Stimulated activated naive B cell treated with anti-CD40 and anti-IgM and Interleukin-4, amounts not matched to agents 10 μg/mL and 1 μg/mL and 100 μg/mL, for 72 hours (primary cell): ENCODE results near the gene RNF223.

Source experiments
- ATAC-seq, 2 donors: fragments of 150-1000 bp; cut with Tn5 transposase; replicated peaks; 2 replicates each; pipeline ENCODE4 v1.10.0; 2021; ENCODE audit warnings: moderate library complexity in 1 of 2
- DNase-seq: peaks from one replicate; pipeline ENCODE4 v3.0.0; 2021
- H3K27ac Mint-ChIP-seq: one replicate; pipeline ENCODE4 v1.8.0; 2022; ENCODE audit warnings: mild to moderate bottlenecking, mixed read lengths
- H3K27me3 Mint-ChIP-seq, 2 donors: one replicate each; pipeline ENCODE4 v1.8.0; 2022; ENCODE audit warnings: mixed read lengths in 2 of 2
- H3K36me3 Mint-ChIP-seq, 2 donors: one replicate each; pipeline ENCODE4 v1.8.0; 2022; ENCODE audit warnings: mixed read lengths in 2 of 2, mild to moderate bottlenecking in 1 of 2
- H3K4me1 Mint-ChIP-seq, 2 donors: one replicate each; pipeline ENCODE4 v1.8.0; 2022; ENCODE audit warnings: mixed read lengths in 2 of 2, mild to moderate bottlenecking in 1 of 2
- H3K4me3 Mint-ChIP-seq, 2 donors: one replicate each; pipeline ENCODE4 v1.8.0; 2022; ENCODE audit warnings: mild to moderate bottlenecking in 2 of 2, mixed read lengths in 2 of 2, moderate library complexity in 1 of 2
- H3K9me3 Mint-ChIP-seq, 2 donors: one replicate each; pipeline ENCODE4 v1.8.0; 2022; ENCODE audit warnings: mixed read lengths in 2 of 2, mild to moderate bottlenecking in 1 of 2

Gene RNF223

GRCh38 chr1:1073743-1074587 lies at the start of gene RNF223:
TSS of gene RNF223 (minus strand) at chr1:1074306. CDS start at chr1:1072566, 1,740 bp downstream.
- ATAC-seq (no peak), DNase-seq (no peak)
- Mint-ChIP-seq H3K4me1 (peaks cover 13 to 16% of the 10 kb centered on the region in 2 donors), H3K27me3 (peaks cover 10 to 19% of the 10 kb centered on the region in 2 donors), H3K27ac (no peak within 1 kb of the TSS), H3K9me3 (no peaks in the 10 kb centered on the region), H3K4me3 (peak within 1 kb of the TSS in 1 of 2 donors; percentile 14), H3K36me3 (no peaks in the 10 kb centered on the region)

GRCh38 chr1:1122981-1123480 lies 48.9 kb upstream of the RNF223 start:
- Mint-ChIP-seq H3K4me3 (peak overlapping the region; percentile 44 to 66), H3K27ac (peak overlapping the region; percentile 86), H3K9me3 (peaks cover 6 to 7% of the 10 kb centered on the region in 2 donors), H3K27me3 (peaks cover 0 to 9% of the 10 kb centered on the region in 2 donors), H3K36me3 (peaks cover 4 to 5% of the 10 kb centered on the region in 2 donors), H3K4me1 (peaks cover 19 to 34% of the 10 kb centered on the region in 2 donors)
- DNase-seq (no peak), ATAC-seq (peak in 1 of 2 donors; percentile 25)

- ATAC-seq (peak; percentile 97), DNase-seq (peak; percentile 75)
- Mint-ChIP-seq H3K36me3 (peaks cover 4 to 5% of the 10 kb centered on the region in 2 donors), H3K27ac (peak overlapping the region; percentile 62), H3K4me3 (peak overlapping the region; percentile 46 to 66), H3K4me1 (peaks cover 19 to 31% of the 10 kb centered on the region in 2 donors), H3K9me3 (peaks cover 6 to 7% of the 10 kb centered on the region in 2 donors), H3K27me3 (peaks cover 0 to 9% of the 10 kb centered on the region in 2 donors)
These were observed 48.1 kb upstream of the RNF223 start for GRCh38 chr1:1122078-1122811.

GRCh38 chr1:1121611-1122077 lies 47.5 kb upstream of the RNF223 start:
- ATAC-seq (peak; percentile 47 to 48), DNase-seq (no peak)
- Mint-ChIP-seq H3K4me3 (no peak overlapping the region), H3K9me3 (peaks cover 6 to 7% of the 10 kb centered on the region in 2 donors), H3K27ac (no peak overlapping the region), H3K27me3 (peaks cover 0 to 9% of the 10 kb centered on the region in 2 donors), H3K4me1 (peaks cover 19 to 34% of the 10 kb centered on the region in 2 donors), H3K36me3 (peaks cover 4 to 5% of the 10 kb centered on the region in 2 donors)

GRCh38 chr1:1120866-1121591 lies 46.9 kb upstream of the RNF223 start:
- DNase-seq = no peak
- peaks cover 0 to 9% of the 10 kb centered on the region in 2 donors for H3K27me3 Mint-ChIP-seq
- no peak overlapping the region for H3K27ac Mint-ChIP-seq

GRCh38 chr1:1120096-1120495 lies 46.0 kb upstream of the RNF223 start:
- peaks cover 6 to 7% of the 10 kb centered on the region in 2 donors for H3K9me3 Mint-ChIP-seq
- peaks cover 0 to 9% of the 10 kb centered on the region in 2 donors for H3K27me3 Mint-ChIP-seq
- H3K27ac Mint-ChIP-seq = no peak overlapping the region
- H3K4me1 Mint-ChIP-seq = peaks cover 19 to 36% of the 10 kb centered on the region in 2 donors
- peaks cover 4 to 5% of the 10 kb centered on the region in 2 donors for H3K36me3 Mint-ChIP-seq
- no peak for ATAC-seq
- no peak overlapping the region for H3K4me3 Mint-ChIP-seq
- DNase-seq = no peak

More at GRCh38 chr1:1120866-1121591, 46.9 kb upstream of the RNF223 start:
- no peak for ATAC-seq
- Mint-ChIP-seq H3K4me1 (peaks cover 19 to 34% of the 10 kb centered on the region in 2 donors), H3K4me3 (no peak overlapping the region), H3K36me3 (peaks cover 4 to 5% of the 10 kb centered on the region in 2 donors), H3K9me3 (peaks cover 6 to 7% of the 10 kb centered on the region in 2 donors)

- Mint-ChIP-seq H3K27ac (no peak overlapping the region), H3K9me3 (peaks cover 6 to 7% of the 10 kb centered on the region in 2 donors), H3K27me3 (peaks cover 0 to 9% of the 10 kb centered on the region in 2 donors), H3K4me1 (peaks cover 21 to 39% of the 10 kb centered on the region in 2 donors), H3K36me3 (peaks cover 5 to 7% of the 10 kb centered on the region in 2 donors), H3K4me3 (no peak overlapping the region)
- ATAC-seq = no peak
- no peak for DNase-seq
These were observed 45.3 kb upstream of the RNF223 start for GRCh38 chr1:1119272-1119890.

- H3K4me3 Mint-ChIP-seq = no peak overlapping the region
- ATAC-seq = no peak
- peaks cover 5 to 11% of the 10 kb centered on the region in 2 donors for H3K36me3 Mint-ChIP-seq
- no peak for DNase-seq
- H3K27ac Mint-ChIP-seq = no peak overlapping the region
- H3K4me1 Mint-ChIP-seq = peaks cover 16 to 37% of the 10 kb centered on the region in 2 donors
- H3K27me3 Mint-ChIP-seq = peaks cover 0 to 9% of the 10 kb centered on the region in 2 donors
- H3K9me3 Mint-ChIP-seq = peaks cover 3 to 4% of the 10 kb centered on the region in 2 donors
These were observed 44.7 kb upstream of the RNF223 start for GRCh38 chr1:1118876-1119220.

- DNase-seq = no peak
- Mint-ChIP-seq H3K9me3 (peaks cover 0 to 4% of the 10 kb centered on the region in 2 donors), H3K4me3 (no peak overlapping the region), H3K36me3 (peaks cover 5 to 12% of the 10 kb centered on the region in 2 donors), H3K27ac (no peak overlapping the region), H3K27me3 (peaks cover 0 to 9% of the 10 kb centered on the region in 2 donors), H3K4me1 (peaks cover 10 to 30% of the 10 kb centered on the region in 2 donors)
- no peak for ATAC-seq
These were observed 44.1 kb upstream of the RNF223 start for GRCh38 chr1:1118011-1118875.

- Mint-ChIP-seq H3K4me3 (peak overlapping the region; percentile 25 to 96), H3K9me3 (peaks cover 0 to 8% of the 10 kb centered on the region in 2 donors), H3K27me3 (peaks cover 0 to 9% of the 10 kb centered on the region in 2 donors), H3K27ac (no peak overlapping the region), H3K4me1 (peaks cover 5 to 23% of the 10 kb centered on the region in 2 donors), H3K36me3 (peaks cover 12 to 17% of the 10 kb centered on the region in 2 donors)
- DNase-seq = no peak
- ATAC-seq = no peak
These were observed 43.3 kb upstream of the RNF223 start for GRCh38 chr1:1117469-1117831.

- Mint-ChIP-seq H3K27ac (no peak overlapping the region), H3K27me3 (peaks cover 0 to 9% of the 10 kb centered on the region in 2 donors), H3K4me3 (peak overlapping the region; percentile 63 to 96), H3K36me3 (peaks cover 18 to 23% of the 10 kb centered on the region in 2 donors), H3K4me1 (peaks cover 7 to 20% of the 10 kb centered on the region in 2 donors), H3K9me3 (peaks cover 0 to 9% of the 10 kb centered on the region in 2 donors)
- ATAC-seq (peak; percentile 2 to 12), DNase-seq (no peak)
These were observed 42.8 kb upstream of the RNF223 start for GRCh38 chr1:1116701-1117468.
